Measurements from ENCODE around the gene DMRTC2. TPM values are rescaled to one million over a fixed set of nuclear protein-coding genes. Genes with fewer than 3 reads are reported as not detected.

The DMRTC2 gene
- total RNA-seq, 1 donor from 2014 or later, result not detected

DNA sequence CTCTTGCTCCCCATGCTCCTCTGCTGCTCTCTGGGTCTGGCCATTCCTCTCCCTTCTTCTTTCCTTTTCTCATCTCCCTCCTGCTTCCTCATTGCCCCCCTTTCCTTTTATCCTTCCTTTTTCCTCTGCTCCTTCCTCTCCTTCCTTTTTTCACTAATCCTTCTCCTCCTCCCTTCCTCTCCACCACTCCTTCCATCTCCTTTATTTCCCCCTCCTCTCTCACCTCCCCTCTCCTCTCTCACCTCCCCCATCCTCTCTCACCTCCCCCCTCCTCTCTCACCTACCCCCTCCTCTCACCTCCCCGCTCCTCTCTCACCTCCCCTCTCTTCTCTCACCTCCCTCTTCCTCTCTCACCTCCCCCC is 51.7 kb downstream of the DMRTC2 start:
- Histone ChIP-seq H3K4me1 (ENCODE audit: control insufficient read depth in 3 of 3, insufficient read depth in 3 of 3, low read length in 3 of 3) (no peaks in the 10 kb centered on the region), H3K27ac (ENCODE audit: low read depth, low read length) (no peak overlapping the region), H3K27me3 (ENCODE audit: control insufficient read depth in 3 of 3, insufficient read depth in 3 of 3, low read length in 3 of 3) (no peaks in the 10 kb centered on the region), H3K4me3 (ENCODE audit: low read length in 3 of 3) (no peak overlapping the region), H3K9me3 (ENCODE audit: control insufficient read depth in 3 of 3, low read length in 3 of 3) (no peaks in the 10 kb centered on the region), H3K36me3 (ENCODE audit: control insufficient read depth in 3 of 3, insufficient read depth in 3 of 3, low read length in 3 of 3) (peaks cover 43 to 50% (median 48%) of the 10 kb centered on the region in 3 donors), H3K9ac (ENCODE audit: low read depth in 1 of 3, low read length in 3 of 3) (no peak overlapping the region)

DNA sequence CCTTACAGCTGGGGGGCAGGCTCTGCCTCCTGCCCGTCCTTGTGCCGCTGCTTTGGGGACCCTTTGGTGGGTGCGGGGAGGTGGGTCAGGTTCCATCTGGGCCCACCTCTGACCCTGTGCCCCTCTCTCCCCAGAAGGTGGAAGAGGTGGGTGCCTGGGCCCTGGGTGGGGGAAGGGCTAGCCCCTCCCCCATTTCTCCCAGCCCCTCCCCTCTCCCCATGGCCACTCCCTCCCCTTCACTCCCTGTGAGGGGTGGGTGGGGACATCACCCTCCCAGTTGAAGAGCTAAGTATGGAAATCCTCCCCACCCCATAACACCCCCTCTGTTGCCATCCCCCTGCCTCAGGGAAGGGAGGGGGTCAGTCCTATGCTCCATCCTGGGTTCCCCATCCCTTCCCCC is 52.3 kb downstream of the DMRTC2 start:
- Histone ChIP-seq H3K36me3 (ENCODE audit: control insufficient read depth in 3 of 3, insufficient read depth in 3 of 3, low read length in 3 of 3) (peaks cover 46 to 51% (median 48%) of the 10 kb centered on the region in 3 donors), H3K27me3 (ENCODE audit: control insufficient read depth in 3 of 3, insufficient read depth in 3 of 3, low read length in 3 of 3) (no peaks in the 10 kb centered on the region), H3K4me1 (ENCODE audit: control insufficient read depth in 3 of 3, insufficient read depth in 3 of 3, low read length in 3 of 3) (no peaks in the 10 kb centered on the region), H3K9ac (ENCODE audit: low read depth in 1 of 3, low read length in 3 of 3) (no peak overlapping the region), H3K4me3 (ENCODE audit: low read length in 3 of 3) (no peak overlapping the region), H3K27ac (ENCODE audit: low read depth, low read length) (no peak overlapping the region), H3K9me3 (ENCODE audit: control insufficient read depth in 3 of 3, low read length in 3 of 3) (no peaks in the 10 kb centered on the region)

DNA sequence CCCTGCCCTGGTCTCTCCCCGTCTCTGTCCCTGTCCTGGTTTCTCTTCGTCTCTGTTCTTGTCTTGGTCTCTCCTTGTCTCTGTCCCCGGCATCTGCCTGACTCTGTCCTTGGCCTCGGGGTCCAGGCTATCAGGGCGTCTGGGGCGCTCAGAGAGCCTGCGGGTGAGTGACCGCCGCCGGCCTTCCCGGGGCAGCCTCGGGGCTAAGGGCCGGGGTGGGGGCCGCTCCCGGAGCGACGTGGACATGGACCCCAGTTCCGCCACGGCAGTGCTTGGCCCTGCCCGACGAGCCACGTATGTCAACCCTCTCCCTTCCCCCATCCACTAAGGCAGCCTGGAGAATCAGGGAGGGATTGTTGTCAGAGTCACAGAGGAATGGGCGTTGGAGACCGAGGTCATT is 53.0 kb downstream of the DMRTC2 start:
- Histone ChIP-seq H3K9me3 (ENCODE audit: control insufficient read depth in 3 of 3, low read length in 3 of 3) (no peaks in the 10 kb centered on the region), H3K4me3 (ENCODE audit: low read length in 3 of 3) (no peak overlapping the region), H3K27me3 (ENCODE audit: control insufficient read depth in 3 of 3, insufficient read depth in 3 of 3, low read length in 3 of 3) (no peaks in the 10 kb centered on the region), H3K27ac (ENCODE audit: low read depth, low read length) (no peak overlapping the region), H3K36me3 (ENCODE audit: control insufficient read depth in 3 of 3, insufficient read depth in 3 of 3, low read length in 3 of 3) (peaks cover 49 to 52% (median 51%) of the 10 kb centered on the region in 3 donors), H3K9ac (ENCODE audit: low read depth in 1 of 3, low read length in 3 of 3) (no peak overlapping the region), H3K4me1 (ENCODE audit: control insufficient read depth in 3 of 3, insufficient read depth in 3 of 3, low read length in 3 of 3) (no peaks in the 10 kb centered on the region)

DNA sequence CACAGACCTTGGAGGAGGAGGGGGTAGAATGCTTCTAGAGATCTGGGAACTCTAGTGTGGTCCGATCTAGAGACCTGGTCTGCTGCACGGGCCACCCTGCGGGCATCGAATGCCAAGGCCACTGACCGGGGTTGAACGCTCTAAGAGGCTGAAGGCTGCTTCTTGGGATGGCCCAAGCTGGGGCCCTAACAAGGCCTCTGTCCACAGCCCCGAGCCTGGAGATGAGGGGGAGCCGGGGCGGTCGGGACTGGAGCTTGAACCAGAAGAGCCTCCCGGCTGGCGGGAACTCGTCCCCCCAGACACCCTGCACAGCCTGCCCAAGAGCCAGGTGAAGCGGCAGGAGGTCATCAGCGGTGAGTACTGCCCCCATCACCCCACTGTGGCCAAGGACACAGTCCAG is 53.4 kb downstream of the DMRTC2 start:
- no peaks in the 10 kb centered on the region for H3K9me3 ChIP-seq (ENCODE audit: control insufficient read depth in 3 of 3, low read length in 3 of 3)
- no peak overlapping the region for H3K4me3 ChIP-seq (ENCODE audit: low read length in 3 of 3)
- peaks cover 51 to 57% (median 53%) of the 10 kb centered on the region in 3 donors for H3K36me3 ChIP-seq (ENCODE audit: control insufficient read depth in 3 of 3, insufficient read depth in 3 of 3, low read length in 3 of 3)
- no peaks in the 10 kb centered on the region for H3K4me1 ChIP-seq (ENCODE audit: control insufficient read depth in 3 of 3, insufficient read depth in 3 of 3, low read length in 3 of 3)
- no peak overlapping the region for H3K9ac ChIP-seq (ENCODE audit: low read depth in 1 of 3, low read length in 3 of 3)
- H3K27ac ChIP-seq (ENCODE audit: low read depth, low read length), result no peak overlapping the region
- no peaks in the 10 kb centered on the region for H3K27me3 ChIP-seq (ENCODE audit: control insufficient read depth in 3 of 3, insufficient read depth in 3 of 3, low read length in 3 of 3)

Small RNA genes within 50 kb of the gene (small RNA-seq; reads per million reads assigned to genes)
- gene MIR6797, result not detected

Other genes with a start within 250 kb of the DMRTC2 start
- gene CEACAM4, start 218.0 kb upstream of the DMRTC2 start, total RNA-seq, result 1.0 TPM
- not detected for gene CEACAM7, start 156.8 kb upstream of the DMRTC2 start, total RNA-seq
- not detected for gene CEACAM5, start 136.4 kb upstream of the DMRTC2 start, total RNA-seq
- under 0.01 TPM for gene CEACAM6, start 89.5 kb upstream of the DMRTC2 start, total RNA-seq
- gene CEACAM3, start 48.5 kb upstream of the DMRTC2 start, total RNA-seq, result not detected
- gene LYPD4, start 359 bp upstream of the DMRTC2 start, total RNA-seq, result not detected
- 455 TPM for gene RPS19, start 15.2 kb downstream of the DMRTC2 start, total RNA-seq
- 1.0 TPM for gene CD79A, start 32.2 kb downstream of the DMRTC2 start, total RNA-seq
- gene ARHGEF1, start 38.1 kb downstream of the DMRTC2 start, total RNA-seq, result 13.6 TPM
- gene ERFL, start 83.4 kb downstream of the DMRTC2 start, total RNA-seq, result not detected
- gene RABAC1, start 114.3 kb downstream of the DMRTC2 start, total RNA-seq, result 85.1 TPM
- not detected for gene ATP1A3, start 149.2 kb downstream of the DMRTC2 start, total RNA-seq
- gene GRIK5, start 225.2 kb downstream of the DMRTC2 start, total RNA-seq, result 1.0 TPM
- 7.8 TPM for gene ZNF574, start 231.1 kb downstream of the DMRTC2 start, total RNA-seq